T-helper 2 cell treated with Interferon-gamma antibody and Interleukin-4, amounts not matched to agents 5 μg/mL and 100 μg/mL, for 36 hours (primary cell): ENCODE measurements around the gene RPS18.
"Not testable (repeated sequence)": the region's sequence is repeated elsewhere in the genome, so short reads cannot be mapped to it uniquely, and the experiment has no call there.

Source experiments
- DNase-seq: peaks from one replicate; pipeline ENCODE4 v3.0.0; 2021; ENCODE audit warnings: low spot score
- H3K27ac Mint-ChIP-seq: one replicate; pipeline ENCODE4 v1.8.0; 2021; ENCODE audit warnings: mild to moderate bottlenecking, mixed read lengths
- H3K27me3 Mint-ChIP-seq: one replicate; pipeline ENCODE4 v1.8.0; 2021; ENCODE audit warnings: low read depth, mixed read lengths
- H3K36me3 Mint-ChIP-seq: one replicate; pipeline ENCODE4 v1.8.0; 2021; ENCODE audit warnings: low read depth, mixed read lengths
- H3K4me1 Mint-ChIP-seq: one replicate; pipeline ENCODE4 v1.8.0; 2021; ENCODE audit warnings: low read depth, mixed read lengths
- H3K4me3 Mint-ChIP-seq: one replicate; pipeline ENCODE4 v1.8.0; 2022; ENCODE audit warnings: mild to moderate bottlenecking, moderate library complexity, mixed read lengths
- H3K9me3 Mint-ChIP-seq: one replicate; pipeline ENCODE4 v1.8.0; 2021; ENCODE audit warnings: mixed read lengths

RPS18 gene

GRCh38 chr6:33271468-33272274, at the start of gene RPS18, which contains the start of gene VPS52:
Gene RPS18, plus strand, starts transcription at chr6:33272075. Its CDS starts 45 bp downstream, at chr6:33272120.
Gene VPS52, minus strand, starts transcription at chr6:33271876. Its CDS starts 201 bp downstream, at chr6:33271675.
- H3K36me3 Mint-ChIP-seq: peaks cover 67% of the 10 kb centered on the region

GRCh38 chr6:33226503-33227120, 45.3 kb upstream of the RPS18 start:
- H3K27ac Mint-ChIP-seq, H3K36me3 Mint-ChIP-seq, H3K9me3 Mint-ChIP-seq, DNase-seq, H3K4me3 Mint-ChIP-seq, H3K4me1 Mint-ChIP-seq: not testable (repeated sequence)
- H3K27me3 Mint-ChIP-seq: peaks cover 46% of the 10 kb centered on the region

More at GRCh38 chr6:33271468-33272274, at the start of gene RPS18, which contains the start of gene VPS52:
- peaks cover 45% of the 10 kb centered on the region for H3K4me1 Mint-ChIP-seq
- no peaks in the 10 kb centered on the region for H3K9me3 Mint-ChIP-seq
- H3K27ac Mint-ChIP-seq: peak within 1 kb of the TSS; percentile 100
- peak within 1 kb of the TSS; percentile 100 for H3K4me3 Mint-ChIP-seq
- H3K27me3 Mint-ChIP-seq: no peaks in the 10 kb centered on the region
- peak; percentile 92 for DNase-seq

- Mint-ChIP-seq H3K9me3 (no peaks in the 10 kb centered on the region), H3K27ac (no peak overlapping the region), H3K4me3 (no peak overlapping the region), H3K36me3 (no peaks in the 10 kb centered on the region), H3K27me3 (peaks cover 30% of the 10 kb centered on the region), H3K4me1 (peaks cover 3% of the 10 kb centered on the region)
- no peak for DNase-seq
Measured at GRCh38 chr6:33235221-33235634, 36.6 kb upstream of the RPS18 start.

GRCh38 chr6:33236328-33236727, 35.5 kb upstream of the RPS18 start:
- Mint-ChIP-seq H3K9me3 (no peaks in the 10 kb centered on the region), H3K36me3 (no peaks in the 10 kb centered on the region), H3K4me3 (no peak overlapping the region), H3K4me1 (peaks cover 5% of the 10 kb centered on the region), H3K27ac (no peak overlapping the region), H3K27me3 (peaks cover 26% of the 10 kb centered on the region)
- no peak for DNase-seq

GRCh38 chr6:33236852-33237251, 35.0 kb upstream of the RPS18 start:
- DNase-seq: no peak
- no peak overlapping the region for H3K4me3 Mint-ChIP-seq

GRCh38 chr6:33237741-33238140, 34.1 kb upstream of the RPS18 start:
- no peak for DNase-seq
- Mint-ChIP-seq H3K27ac (no peak overlapping the region), H3K4me3 (no peak overlapping the region), H3K9me3 (no peaks in the 10 kb centered on the region), H3K4me1 (peaks cover 10% of the 10 kb centered on the region), H3K27me3 (peaks cover 21% of the 10 kb centered on the region), H3K36me3 (no peaks in the 10 kb centered on the region)

More at GRCh38 chr6:33236852-33237251, 35.0 kb upstream of the RPS18 start:
- H3K27me3 Mint-ChIP-seq: peaks cover 23% of the 10 kb centered on the region
- H3K4me1 Mint-ChIP-seq: peaks cover 3% of the 10 kb centered on the region
- no peaks in the 10 kb centered on the region for H3K9me3 Mint-ChIP-seq
- no peak overlapping the region for H3K27ac Mint-ChIP-seq
- H3K36me3 Mint-ChIP-seq: no peaks in the 10 kb centered on the region

- H3K9me3 Mint-ChIP-seq: no peaks in the 10 kb centered on the region
- H3K4me1 Mint-ChIP-seq: peaks cover 10% of the 10 kb centered on the region
- peaks cover 11% of the 10 kb centered on the region for H3K27me3 Mint-ChIP-seq
- DNase-seq: no peak
- H3K27ac Mint-ChIP-seq: peak overlapping the region; percentile 1
- no peaks in the 10 kb centered on the region for H3K36me3 Mint-ChIP-seq
- H3K4me3 Mint-ChIP-seq: no peak overlapping the region
Measured at GRCh38 chr6:33241968-33242367, 29.9 kb upstream of the RPS18 start.

- no peak for DNase-seq
- H3K27me3 Mint-ChIP-seq: peaks cover 10% of the 10 kb centered on the region
- no peak overlapping the region for H3K4me3 Mint-ChIP-seq
- H3K36me3 Mint-ChIP-seq: no peaks in the 10 kb centered on the region
- H3K27ac Mint-ChIP-seq: no peak overlapping the region
- no peaks in the 10 kb centered on the region for H3K9me3 Mint-ChIP-seq
- H3K4me1 Mint-ChIP-seq: peaks cover 13% of the 10 kb centered on the region
Measured at GRCh38 chr6:33243476-33243875, 28.4 kb upstream of the RPS18 start.

GRCh38 chr6:33247977-33248642, 23.8 kb upstream of the RPS18 start:
- peaks cover 36% of the 10 kb centered on the region for H3K4me1 Mint-ChIP-seq
- DNase-seq: peak; percentile 85
- H3K36me3 Mint-ChIP-seq: peaks cover 24% of the 10 kb centered on the region
- peaks cover 8% of the 10 kb centered on the region for H3K27me3 Mint-ChIP-seq
- H3K4me3 Mint-ChIP-seq: peak overlapping the region; percentile 95
- H3K27ac Mint-ChIP-seq: peak overlapping the region; percentile 90
- no peaks in the 10 kb centered on the region for H3K9me3 Mint-ChIP-seq

- Mint-ChIP-seq H3K4me3 (peak overlapping the region; percentile 95), H3K27ac (peak overlapping the region; percentile 90), H3K9me3 (no peaks in the 10 kb centered on the region), H3K4me1 (peaks cover 36% of the 10 kb centered on the region), H3K27me3 (peaks cover 4% of the 10 kb centered on the region), H3K36me3 (peaks cover 24% of the 10 kb centered on the region)
- no peak for DNase-seq
Measured at GRCh38 chr6:33248643-33248931, 23.3 kb upstream of the RPS18 start.

- peak overlapping the region; percentile 90 for H3K27ac Mint-ChIP-seq
- peak overlapping the region; percentile 95 for H3K4me3 Mint-ChIP-seq
Measured at GRCh38 chr6:33248932-33249731, 22.7 kb upstream of the RPS18 start.

GRCh38 chr6:33249732-33250630, 21.9 kb upstream of the RPS18 start:
- peaks cover 4% of the 10 kb centered on the region for H3K27me3 Mint-ChIP-seq
- peaks cover 36% of the 10 kb centered on the region for H3K4me1 Mint-ChIP-seq
- H3K27ac Mint-ChIP-seq: peak overlapping the region; percentile 90
- peak overlapping the region; percentile 95 for H3K4me3 Mint-ChIP-seq
- no peaks in the 10 kb centered on the region for H3K9me3 Mint-ChIP-seq
- peak; percentile 20 for DNase-seq
- peaks cover 25% of the 10 kb centered on the region for H3K36me3 Mint-ChIP-seq

More at GRCh38 chr6:33248932-33249731, 22.7 kb upstream of the RPS18 start:
- Mint-ChIP-seq H3K36me3 (peaks cover 24% of the 10 kb centered on the region), H3K9me3 (no peaks in the 10 kb centered on the region), H3K27me3 (peaks cover 4% of the 10 kb centered on the region), H3K4me1 (peaks cover 36% of the 10 kb centered on the region)
- peak; percentile 99 for DNase-seq

GRCh38 chr6:33250731-33251130, 21.1 kb upstream of the RPS18 start:
- Mint-ChIP-seq H3K27me3 (peaks cover 4% of the 10 kb centered on the region), H3K4me3 (peak overlapping the region; percentile 95), H3K4me1 (peaks cover 36% of the 10 kb centered on the region), H3K27ac (peak overlapping the region; percentile 90), H3K36me3 (peaks cover 26% of the 10 kb centered on the region), H3K9me3 (no peaks in the 10 kb centered on the region)
- no peak for DNase-seq
